ENCODE measurements around the gene SORBS1. TPM values are rescaled to one million over a fixed set of nuclear protein-coding genes. Genes with fewer than 3 reads are reported as not detected.
A peak's percentile ranks its signal among the peaks of the same experiment; 100 is the strongest.

The SORBS1 gene
- total RNA-seq, 1 donor from 2014 or later = 58.2 TPM

GRCh38 chr10:95602382-95602781 lies 41.2 kb upstream of the SORBS1 start:
- intact Hi-C loops (cut with DNase I) = loop anchor here (5.0 kb wide), 1 partner anchor 170 kb away; no protein-coding TSS in a partner anchor
- no peaks in the 10 kb centered on the region for H3K9me3 ChIP-seq
- peaks cover 23% of the 10 kb centered on the region for H3K36me3 ChIP-seq
- no peak for TF ChIP-seq CTCF (IDR thresholded peaks at IDR 0.05)
- H3K27me3 ChIP-seq (ENCODE audit: low read depth) = no peaks in the 10 kb centered on the region
- H3K4me3 ChIP-seq = no peak overlapping the region
- ATAC-seq = no peak
- H3K4me1 ChIP-seq = no peaks in the 10 kb centered on the region
- no peak overlapping the region for H3K27ac ChIP-seq
- DNase-seq = no peak

GRCh38 chr10:95601116-95601719 lies 40.0 kb upstream of the SORBS1 start:
- TF ChIP-seq CTCF (IDR thresholded peaks at IDR 0.05) = peak; percentile 94
- Histone ChIP-seq H3K27ac (no peak overlapping the region), H3K4me3 (no peak overlapping the region), H3K36me3 (peaks cover 12% of the 10 kb centered on the region), H3K4me1 (no peaks in the 10 kb centered on the region), H3K9me3 (no peaks in the 10 kb centered on the region), H3K27me3 (ENCODE audit: low read depth) (no peaks in the 10 kb centered on the region)
- intact Hi-C loops (cut with DNase I) = loop anchor here (5.0 kb wide), 1 partner anchor 169 kb away; no protein-coding TSS in a partner anchor
- peak; percentile 70 for DNase-seq
- peak; percentile 93 to 94 for ATAC-seq

- H3K27me3 ChIP-seq (ENCODE audit: low read depth) = no peaks in the 10 kb centered on the region
- ATAC-seq = no peak
- TF ChIP-seq CTCF (IDR thresholded peaks at IDR 0.05) = no peak
- peaks cover 1% of the 10 kb centered on the region for H3K36me3 ChIP-seq
- no peak overlapping the region for H3K4me3 ChIP-seq
- DNase-seq = no peak
- intact Hi-C loops (cut with DNase I) = loop anchor here (5.0 kb wide), 1 partner anchor 168 kb away; no protein-coding TSS in a partner anchor
- H3K9me3 ChIP-seq = no peaks in the 10 kb centered on the region
- H3K27ac ChIP-seq = no peak overlapping the region
- no peaks in the 10 kb centered on the region for H3K4me1 ChIP-seq
Measured at GRCh38 chr10:95600158-95600557, 39.0 kb upstream of the SORBS1 start.

- DNase-seq (no peak), ATAC-seq (no peak)
- no peak overlapping the region for H3K27ac ChIP-seq
- H3K36me3 ChIP-seq = no peaks in the 10 kb centered on the region
- H3K4me1 ChIP-seq = no peaks in the 10 kb centered on the region
- H3K4me3 ChIP-seq = no peak overlapping the region
- H3K27me3 ChIP-seq (ENCODE audit: low read depth) = no peaks in the 10 kb centered on the region
- intact Hi-C loops (cut with DNase I) = no loop called here
- TF ChIP-seq CTCF (IDR thresholded peaks at IDR 0.05) = no peak
- no peaks in the 10 kb centered on the region for H3K9me3 ChIP-seq
Measured at GRCh38 chr10:95597788-95598187, 36.6 kb upstream of the SORBS1 start.

GRCh38 chr10:95588025-95588424 lies 26.9 kb upstream of the SORBS1 start:
- no peak overlapping the region for H3K4me3 ChIP-seq
- no peak for TF ChIP-seq CTCF (IDR thresholded peaks at IDR 0.05)
- H3K9me3 ChIP-seq = no peaks in the 10 kb centered on the region
- no peaks in the 10 kb centered on the region for H3K4me1 ChIP-seq
- peak in 1 of 2 donors; percentile 47 for ATAC-seq
- intact Hi-C loops (cut with DNase I) = no loop called here
- no peaks in the 10 kb centered on the region for H3K36me3 ChIP-seq
- H3K27me3 ChIP-seq (ENCODE audit: low read depth) = no peaks in the 10 kb centered on the region
- H3K27ac ChIP-seq = no peak overlapping the region
- DNase-seq = no peak

All from lower lobe of right lung (tissue), 2 donors.